OCI-LY3 (cell line): ENCODE measurements around the gene CTBP2.

Experiments
- EZH2phosphoT487 ChIP-seq: fragments of 200-600 bp; shearing (Covaris generic); IDR thresholded peaks from 2 replicates; pipeline ENCODE4 v1.6.1; 2018; ENCODE audit warnings: antibody characterized with exemption, mixed run types, low read depth
- TF ChIP-seq, protein P1 (sequence below): fragments of 200-600, 300-600 bp; sonication (generic); IDR thresholded peaks from 2 replicates; pipeline ENCODE4 v1.5.1; 2014; ENCODE audit warnings: antibody characterized with exemption, low read length, low read depth

DNA sequence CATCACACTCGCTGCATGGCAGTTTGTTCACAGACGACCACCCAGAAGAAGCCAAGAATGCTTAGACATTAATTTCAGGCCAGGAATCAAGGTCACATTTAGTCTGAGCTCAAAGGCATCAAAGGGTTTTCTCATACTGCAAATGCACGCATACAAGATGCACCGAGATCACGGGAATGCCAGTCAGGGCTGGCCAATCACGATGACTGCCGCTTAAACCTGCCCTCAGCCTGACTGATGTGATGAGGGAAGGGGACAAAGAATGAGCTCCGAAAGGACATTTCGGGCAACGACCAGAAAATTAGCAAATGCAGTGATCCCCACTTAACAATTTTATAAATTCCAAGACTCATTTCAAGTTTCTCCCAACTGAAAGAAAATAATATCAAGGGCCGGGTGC lies 20.2 kb downstream of the CTBP2 start:
- TF ChIP-seq, protein P1, sequence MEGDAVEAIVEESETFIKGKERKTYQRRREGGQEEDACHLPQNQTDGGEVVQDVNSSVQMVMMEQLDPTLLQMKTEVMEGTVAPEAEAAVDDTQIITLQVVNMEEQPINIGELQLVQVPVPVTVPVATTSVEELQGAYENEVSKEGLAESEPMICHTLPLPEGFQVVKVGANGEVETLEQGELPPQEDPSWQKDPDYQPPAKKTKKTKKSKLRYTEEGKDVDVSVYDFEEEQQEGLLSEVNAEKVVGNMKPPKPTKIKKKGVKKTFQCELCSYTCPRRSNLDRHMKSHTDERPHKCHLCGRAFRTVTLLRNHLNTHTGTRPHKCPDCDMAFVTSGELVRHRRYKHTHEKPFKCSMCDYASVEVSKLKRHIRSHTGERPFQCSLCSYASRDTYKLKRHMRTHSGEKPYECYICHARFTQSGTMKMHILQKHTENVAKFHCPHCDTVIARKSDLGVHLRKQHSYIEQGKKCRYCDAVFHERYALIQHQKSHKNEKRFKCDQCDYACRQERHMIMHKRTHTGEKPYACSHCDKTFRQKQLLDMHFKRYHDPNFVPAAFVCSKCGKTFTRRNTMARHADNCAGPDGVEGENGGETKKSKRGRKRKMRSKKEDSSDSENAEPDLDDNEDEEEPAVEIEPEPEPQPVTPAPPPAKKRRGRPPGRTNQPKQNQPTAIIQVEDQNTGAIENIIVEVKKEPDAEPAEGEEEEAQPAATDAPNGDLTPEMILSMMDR: no peak
- no peak for TF ChIP-seq EZH2phosphoT487
